ENCODE data around the gene RCAN2.

The RCAN2 gene

GRCh38 chr6:46368169-46368536, 123.1 kb downstream of the RCAN2 start:
- Histone ChIP-seq H3K4me3 (replicated peaks; ENCODE audit: low read depth, low read length) (no peak overlapping the region), H3K36me3 (ENCODE audit: control insufficient read depth, insufficient read depth, low read length) (no peaks in the 10 kb centered on the region), H3K27me3 (replicated peaks; ENCODE audit: control insufficient read depth, insufficient read depth, low read length) (no peaks in the 10 kb centered on the region)
- DNase-seq (ENCODE audit: extremely low read depth, insufficient read length), result no peak
- TF ChIP-seq CTCF (IDR thresholded peaks at IDR 0.05; ENCODE audit: insufficient read depth, low read length, poor library complexity, severe bottlenecking), result no peak

- Histone ChIP-seq H3K36me3 (ENCODE audit: control insufficient read depth, insufficient read depth, low read length) (no peaks in the 10 kb centered on the region), H3K27me3 (replicated peaks; ENCODE audit: control insufficient read depth, insufficient read depth, low read length) (no peaks in the 10 kb centered on the region), H3K4me3 (replicated peaks; ENCODE audit: low read depth, low read length) (no peak overlapping the region)
- no peak for TF ChIP-seq CTCF (IDR thresholded peaks at IDR 0.05; ENCODE audit: insufficient read depth, low read length, poor library complexity, severe bottlenecking)
- DNase-seq (ENCODE audit: extremely low read depth, insufficient read length), result no peak
Measured at GRCh38 chr6:46367354-46368168, 123.7 kb downstream of the RCAN2 start.

- TF ChIP-seq CTCF (IDR thresholded peaks at IDR 0.05; ENCODE audit: insufficient read depth, low read length, poor library complexity, severe bottlenecking), result no peak
- Histone ChIP-seq H3K36me3 (ENCODE audit: control insufficient read depth, insufficient read depth, low read length) (no peaks in the 10 kb centered on the region), H3K4me3 (replicated peaks; ENCODE audit: low read depth, low read length) (no peak overlapping the region), H3K27me3 (replicated peaks; ENCODE audit: control insufficient read depth, insufficient read depth, low read length) (no peaks in the 10 kb centered on the region)
- no peak for DNase-seq (ENCODE audit: extremely low read depth, insufficient read length)
Measured at GRCh38 chr6:46366190-46366900, 124.9 kb downstream of the RCAN2 start.

- peak overlapping the region; percentile 12 for H3K4me3 ChIP-seq (replicated peaks; ENCODE audit: low read depth, low read length)
- no peaks in the 10 kb centered on the region for H3K27me3 ChIP-seq (replicated peaks; ENCODE audit: control insufficient read depth, insufficient read depth, low read length)
- no peaks in the 10 kb centered on the region for H3K36me3 ChIP-seq (ENCODE audit: control insufficient read depth, insufficient read depth, low read length)
- no peak for DNase-seq (ENCODE audit: extremely low read depth, insufficient read length)
- TF ChIP-seq CTCF (IDR thresholded peaks at IDR 0.05; ENCODE audit: insufficient read depth, low read length, poor library complexity, severe bottlenecking), result no peak
Measured at GRCh38 chr6:46357591-46357990, 133.7 kb downstream of the RCAN2 start.

DNA sequence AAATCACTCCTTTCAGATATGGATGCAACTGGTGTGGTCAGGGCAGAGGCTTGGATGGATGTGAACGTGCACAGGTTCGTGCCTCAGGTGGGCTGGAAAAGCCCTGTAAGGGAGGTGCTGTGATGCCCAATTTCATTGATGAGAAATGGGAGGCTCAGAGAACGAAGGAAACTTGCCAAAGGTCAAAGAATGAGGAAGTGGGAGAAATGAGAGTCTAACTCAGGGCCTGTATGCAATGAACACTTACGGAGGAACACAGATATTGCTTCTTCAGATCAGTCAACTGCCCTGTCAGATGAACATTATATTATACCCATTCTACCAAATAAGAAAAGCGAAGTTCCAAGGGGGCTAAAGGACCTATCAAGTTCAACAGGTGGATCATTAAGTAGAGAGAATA, 134.7 kb downstream of the RCAN2 start:
- Histone ChIP-seq H3K27me3 (replicated peaks; ENCODE audit: control insufficient read depth, insufficient read depth, low read length) (no peaks in the 10 kb centered on the region), H3K4me3 (replicated peaks; ENCODE audit: low read depth, low read length) (no peak overlapping the region), H3K36me3 (ENCODE audit: control insufficient read depth, insufficient read depth, low read length) (no peaks in the 10 kb centered on the region)
- DNase-seq (ENCODE audit: extremely low read depth, insufficient read length), result no peak
- no peak for TF ChIP-seq CTCF (IDR thresholded peaks at IDR 0.05; ENCODE audit: insufficient read depth, low read length, poor library complexity, severe bottlenecking)

Data from GM06990 (cell line).